ENCODE measurements around the gene PLCD4.

GRCh38 chr2:218569038-218569431 is 38.7 kb upstream of the PLCD4 start:
- TF ChIP-seq CTCF (IDR thresholded peaks at IDR 0.05; ENCODE audit: insufficient read depth, low read length, poor library complexity, severe bottlenecking): no peak
- no peak for TF ChIP-seq EZH2phosphoT487 (conservative IDR thresholded peaks at IDR 0.05; ENCODE audit: low read length)

Measured in SU-DHL-6 (cell line).